ENCODE measurements around the gene CD74.

CD74 gene

GRCh38 chr5:150372639-150373038 is 40.1 kb downstream of the CD74 start:
- no peak overlapping the region for H3K4me3 ChIP-seq (ENCODE audit: low read depth, low read length)
- TF ChIP-seq, protein P1, sequence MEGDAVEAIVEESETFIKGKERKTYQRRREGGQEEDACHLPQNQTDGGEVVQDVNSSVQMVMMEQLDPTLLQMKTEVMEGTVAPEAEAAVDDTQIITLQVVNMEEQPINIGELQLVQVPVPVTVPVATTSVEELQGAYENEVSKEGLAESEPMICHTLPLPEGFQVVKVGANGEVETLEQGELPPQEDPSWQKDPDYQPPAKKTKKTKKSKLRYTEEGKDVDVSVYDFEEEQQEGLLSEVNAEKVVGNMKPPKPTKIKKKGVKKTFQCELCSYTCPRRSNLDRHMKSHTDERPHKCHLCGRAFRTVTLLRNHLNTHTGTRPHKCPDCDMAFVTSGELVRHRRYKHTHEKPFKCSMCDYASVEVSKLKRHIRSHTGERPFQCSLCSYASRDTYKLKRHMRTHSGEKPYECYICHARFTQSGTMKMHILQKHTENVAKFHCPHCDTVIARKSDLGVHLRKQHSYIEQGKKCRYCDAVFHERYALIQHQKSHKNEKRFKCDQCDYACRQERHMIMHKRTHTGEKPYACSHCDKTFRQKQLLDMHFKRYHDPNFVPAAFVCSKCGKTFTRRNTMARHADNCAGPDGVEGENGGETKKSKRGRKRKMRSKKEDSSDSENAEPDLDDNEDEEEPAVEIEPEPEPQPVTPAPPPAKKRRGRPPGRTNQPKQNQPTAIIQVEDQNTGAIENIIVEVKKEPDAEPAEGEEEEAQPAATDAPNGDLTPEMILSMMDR (IDR thresholded peaks at IDR 0.05; ENCODE audit: borderline replicate concordance, insufficient read depth, low read depth, low read length), result no peak

DNA sequence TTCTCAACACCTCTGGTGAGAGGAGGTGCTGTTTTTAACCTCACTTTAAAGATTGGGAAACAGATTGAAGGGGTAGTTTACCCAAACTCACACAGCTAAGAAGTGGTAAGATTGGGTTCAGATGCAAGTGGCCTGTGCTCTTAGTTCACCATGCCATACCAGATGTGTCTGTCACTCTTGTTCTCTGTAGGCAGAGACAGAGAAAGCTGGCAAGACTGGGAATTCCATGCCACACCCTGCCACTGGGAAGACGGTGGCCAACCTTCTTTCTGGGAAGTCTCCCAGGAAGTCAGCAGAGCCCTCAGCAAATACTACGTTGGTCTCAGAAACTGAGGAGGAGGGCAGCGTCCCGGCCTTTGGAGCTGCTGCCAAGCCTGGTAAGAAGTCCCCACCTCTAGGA is 44.2 kb downstream of the CD74 start:
- no peak overlapping the region for H3K4me3 ChIP-seq (ENCODE audit: low read depth, low read length)
- TF ChIP-seq, protein P1 (IDR thresholded peaks at IDR 0.05; ENCODE audit: borderline replicate concordance, insufficient read depth, low read depth, low read length), result no peak

- TF ChIP-seq, protein P1 (IDR thresholded peaks at IDR 0.05; ENCODE audit: borderline replicate concordance, insufficient read depth, low read depth, low read length), result no peak
- H3K4me3 ChIP-seq (ENCODE audit: low read depth, low read length), result no peak overlapping the region
Observed at GRCh38 chr5:150364004-150364403, 48.7 kb downstream of the CD74 start.

DNA sequence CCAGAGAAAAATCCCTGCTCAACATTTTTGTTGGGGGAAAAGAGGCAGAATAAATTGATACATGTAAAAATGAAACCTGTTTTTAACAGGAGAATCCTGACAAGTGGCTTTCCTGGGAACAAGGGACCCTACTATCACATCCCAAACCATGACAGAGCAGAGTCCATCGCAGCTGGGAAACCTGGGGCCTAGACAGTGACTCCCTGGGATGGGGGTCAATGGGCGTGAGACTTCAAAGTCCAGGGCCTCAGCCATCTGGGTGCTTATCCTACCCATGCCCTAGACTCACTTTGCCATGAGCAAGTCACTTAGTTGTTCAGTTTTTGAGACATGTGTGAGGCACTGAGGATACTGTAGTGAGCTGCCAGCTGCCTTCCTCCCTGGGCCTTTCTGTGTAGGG is 49.5 kb downstream of the CD74 start:
- no peak overlapping the region for H3K4me3 ChIP-seq (ENCODE audit: low read depth, low read length)
- TF ChIP-seq, protein P1 (IDR thresholded peaks at IDR 0.05; ENCODE audit: borderline replicate concordance, insufficient read depth, low read depth, low read length), result no peak

- H3K4me3 ChIP-seq (ENCODE audit: low read depth, low read length), result no peak overlapping the region
- TF ChIP-seq, protein P1 (IDR thresholded peaks at IDR 0.05; ENCODE audit: borderline replicate concordance, insufficient read depth, low read depth, low read length), result no peak
Observed at GRCh38 chr5:150361301-150361700, 51.4 kb downstream of the CD74 start.

DNA sequence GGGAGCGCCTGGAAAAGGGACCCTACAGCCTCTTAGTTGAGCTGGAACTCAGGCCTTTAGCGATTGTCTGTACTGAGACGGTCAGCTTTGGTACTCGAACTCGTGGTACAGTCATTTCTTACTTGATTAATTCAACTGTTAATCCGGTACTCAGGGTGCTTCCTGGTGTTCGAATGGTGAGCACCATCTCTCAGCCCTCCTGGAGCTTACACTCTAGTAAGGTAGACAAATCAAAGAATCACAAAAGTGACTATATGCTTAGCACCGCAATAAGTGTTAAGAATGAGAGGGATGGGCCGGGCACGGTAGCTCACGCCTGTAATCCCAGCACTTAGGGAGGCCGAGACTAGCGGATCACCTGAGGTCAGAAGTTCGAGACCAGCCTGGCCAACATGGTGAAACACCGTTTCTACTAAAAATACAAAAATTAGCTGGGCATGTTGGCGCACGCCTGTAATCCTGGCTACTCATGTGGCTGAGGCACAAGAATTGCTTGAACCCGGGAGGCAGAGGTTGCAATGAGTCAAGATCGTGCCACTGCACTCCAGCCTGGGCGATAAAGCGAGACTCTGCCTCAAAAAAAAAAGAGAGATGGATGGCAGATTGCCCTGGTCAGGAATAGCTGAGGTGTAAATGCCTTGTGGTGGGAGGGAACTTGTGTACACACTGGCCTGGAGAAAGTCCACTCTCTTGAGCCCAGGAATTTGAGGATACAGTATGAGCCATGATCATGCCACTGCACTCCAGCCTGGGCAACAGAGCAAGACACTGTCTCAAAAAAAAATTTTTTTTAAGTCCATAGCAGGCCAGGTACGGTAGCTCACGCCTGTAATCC is 54.2 kb downstream of the CD74 start:
- TF ChIP-seq, protein P1 (IDR thresholded peaks at IDR 0.05; ENCODE audit: borderline replicate concordance, insufficient read depth, low read depth, low read length), result no peak
- peak overlapping the region; percentile 94 for H3K4me3 ChIP-seq (ENCODE audit: low read depth, low read length)

Data from GM12875 (cell line).